Activated B cell treated with CpG ODN at 0.5 μM for 24 hours (primary cell): ENCODE data around the gene CACNA1I. TPM values are rescaled to one million over a fixed set of nuclear protein-coding genes. Genes with fewer than 3 reads are reported as not detected.

ENCODE experiments used
- ATAC-seq: fragments of 200-7000 bp; cut with Tn5 transposase; one replicate; pipeline ENCODE4 v1.10.0; 2021; ENCODE audit warnings: low read depth, mild to moderate bottlenecking, moderate library complexity
- CTCF ChIA-PET: fragments of 350-600 bp; sonication (Branson Sonifier 250); formaldehyde crosslinking; loops from one replicate; lab custom pipeline; 2021; ENCODE audit warnings: antibody characterized with exemption; lab: Charles Lee
- POLR2A ChIA-PET: fragments of 350-600 bp; sonication (Branson Sonifier 250); formaldehyde crosslinking; loops from one replicate; lab custom pipeline; 2021; ENCODE audit warnings: antibody characterized with exemption; lab: Charles Lee
- DNase-seq: peaks from one replicate; pipeline ENCODE4 v3.0.0; 2022
- H3K27ac Mint-ChIP-seq: one replicate; pipeline ENCODE4 v1.8.0; 2020; ENCODE audit warnings: mixed read lengths
- H3K27me3 Mint-ChIP-seq: one replicate; pipeline ENCODE4 v1.8.0; 2021; ENCODE audit warnings: mixed read lengths
- H3K36me3 Mint-ChIP-seq: one replicate; pipeline ENCODE4 v1.8.0; 2021; ENCODE audit warnings: low read depth, mixed read lengths
- H3K4me1 Mint-ChIP-seq: one replicate; pipeline ENCODE4 v1.8.0; 2021; ENCODE audit warnings: mixed read lengths
- H3K4me3 Mint-ChIP-seq: one replicate; pipeline ENCODE4 v1.8.0; 2020; ENCODE audit warnings: mild to moderate bottlenecking, mixed read lengths
- H3K9me3 Mint-ChIP-seq: one replicate; pipeline ENCODE4 v1.8.0; 2020; ENCODE audit warnings: mixed read lengths
- intact Hi-C: fragments of 100-400 bp; cut with micrococcal nuclease; formaldehyde crosslinking; loops from one replicate; pipeline ENCODE4 v1.15.1; 2024
- total RNA-seq: library from RNA; stranded (reverse); gene quantifications from 2 replicates; pipeline ENCODE4 v1.2.3, GENCODE V29; 2022
- TF ChIP-seq, protein P1 (sequence below): fragments of 200-600 bp; IDR thresholded peaks from one replicate; pipeline ENCODE4 v1.8.0; 2022; ENCODE audit warnings: antibody characterized with exemption, mild to moderate bottlenecking

CACNA1I gene
- total RNA-seq, 1 donor from 2014 or later: not detected

DNA sequence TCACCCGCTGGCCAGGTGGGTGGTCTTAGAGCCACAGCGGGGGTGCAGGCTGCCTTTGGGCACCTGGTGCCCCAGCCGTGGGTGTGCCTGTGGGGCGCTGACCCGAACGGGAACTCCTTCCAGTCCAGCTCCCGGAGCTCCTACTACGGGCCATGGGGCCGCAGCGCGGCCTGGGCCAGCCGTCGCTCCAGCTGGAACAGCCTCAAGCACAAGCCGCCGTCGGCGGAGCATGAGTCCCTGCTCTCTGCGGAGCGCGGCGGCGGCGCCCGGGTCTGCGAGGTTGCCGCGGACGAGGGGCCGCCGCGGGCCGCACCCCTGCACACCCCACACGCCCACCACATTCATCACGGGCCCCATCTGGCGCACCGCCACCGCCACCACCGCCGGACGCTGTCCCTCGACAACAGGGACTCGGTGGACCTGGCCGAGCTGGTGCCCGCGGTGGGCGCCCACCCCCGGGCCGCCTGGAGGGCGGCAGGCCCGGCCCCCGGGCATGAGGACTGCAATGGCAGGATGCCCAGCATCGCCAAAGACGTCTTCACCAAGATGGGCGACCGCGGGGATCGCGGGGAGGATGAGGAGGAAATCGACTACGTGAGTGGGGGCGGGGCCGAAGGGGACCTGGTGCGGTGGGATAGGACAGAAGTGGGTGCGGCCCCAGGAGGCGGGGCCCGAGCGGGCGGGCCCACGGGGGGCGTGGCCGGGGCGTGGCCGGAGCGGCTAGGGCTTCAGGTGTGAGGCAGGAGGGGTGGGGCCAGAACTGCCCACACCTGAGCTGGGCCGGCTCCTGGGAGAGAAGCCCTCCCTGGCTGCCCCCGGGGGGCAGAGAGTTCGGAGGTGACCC, 91.5 kb downstream of the CACNA1I start:
- Mint-ChIP-seq H3K4me3 (peak overlapping the region; percentile 75), H3K27ac (no peak overlapping the region), H3K27me3 (peaks cover 57% of the 10 kb centered on the region), H3K4me1 (peaks cover 18% of the 10 kb centered on the region), H3K9me3 (no peaks in the 10 kb centered on the region), H3K36me3 (no peaks in the 10 kb centered on the region)
- CTCF ChIA-PET: no interaction called here
- TF ChIP-seq, protein P1, sequence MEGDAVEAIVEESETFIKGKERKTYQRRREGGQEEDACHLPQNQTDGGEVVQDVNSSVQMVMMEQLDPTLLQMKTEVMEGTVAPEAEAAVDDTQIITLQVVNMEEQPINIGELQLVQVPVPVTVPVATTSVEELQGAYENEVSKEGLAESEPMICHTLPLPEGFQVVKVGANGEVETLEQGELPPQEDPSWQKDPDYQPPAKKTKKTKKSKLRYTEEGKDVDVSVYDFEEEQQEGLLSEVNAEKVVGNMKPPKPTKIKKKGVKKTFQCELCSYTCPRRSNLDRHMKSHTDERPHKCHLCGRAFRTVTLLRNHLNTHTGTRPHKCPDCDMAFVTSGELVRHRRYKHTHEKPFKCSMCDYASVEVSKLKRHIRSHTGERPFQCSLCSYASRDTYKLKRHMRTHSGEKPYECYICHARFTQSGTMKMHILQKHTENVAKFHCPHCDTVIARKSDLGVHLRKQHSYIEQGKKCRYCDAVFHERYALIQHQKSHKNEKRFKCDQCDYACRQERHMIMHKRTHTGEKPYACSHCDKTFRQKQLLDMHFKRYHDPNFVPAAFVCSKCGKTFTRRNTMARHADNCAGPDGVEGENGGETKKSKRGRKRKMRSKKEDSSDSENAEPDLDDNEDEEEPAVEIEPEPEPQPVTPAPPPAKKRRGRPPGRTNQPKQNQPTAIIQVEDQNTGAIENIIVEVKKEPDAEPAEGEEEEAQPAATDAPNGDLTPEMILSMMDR: no peak
- DNase-seq (peak; percentile 41), ATAC-seq (peak; percentile 53)
- intact Hi-C loops: no loop called here
- POLR2A ChIA-PET: no interaction called here

DNA sequence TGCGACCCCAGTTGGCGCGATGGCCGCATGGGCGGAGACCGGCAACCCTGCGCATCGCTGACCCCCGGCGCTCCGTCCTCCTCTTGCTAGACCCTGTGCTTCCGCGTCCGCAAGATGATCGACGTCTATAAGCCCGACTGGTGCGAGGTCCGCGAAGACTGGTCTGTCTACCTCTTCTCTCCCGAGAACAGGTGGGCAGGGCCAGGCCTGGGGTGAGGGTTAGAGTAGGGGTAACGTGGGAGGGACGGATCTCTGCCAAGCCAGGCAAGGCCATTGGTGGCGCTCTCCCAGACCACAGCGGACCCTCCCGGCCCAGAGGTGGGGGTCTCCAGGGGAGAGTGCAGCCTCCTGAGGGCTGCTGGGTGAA, 92.1 kb downstream of the CACNA1I start:
- peak overlapping the region; percentile 52 for H3K4me3 Mint-ChIP-seq
- peaks cover 52% of the 10 kb centered on the region for H3K27me3 Mint-ChIP-seq
- no peaks in the 10 kb centered on the region for H3K36me3 Mint-ChIP-seq
- POLR2A ChIA-PET: no interaction called here
- H3K27ac Mint-ChIP-seq: no peak overlapping the region
- intact Hi-C loops: no loop called here
- DNase-seq (no peak), ATAC-seq (no peak)
- no peaks in the 10 kb centered on the region for H3K9me3 Mint-ChIP-seq
- H3K4me1 Mint-ChIP-seq: peaks cover 18% of the 10 kb centered on the region
- CTCF ChIA-PET: no interaction called here
- TF ChIP-seq, protein P1: no peak

DNA sequence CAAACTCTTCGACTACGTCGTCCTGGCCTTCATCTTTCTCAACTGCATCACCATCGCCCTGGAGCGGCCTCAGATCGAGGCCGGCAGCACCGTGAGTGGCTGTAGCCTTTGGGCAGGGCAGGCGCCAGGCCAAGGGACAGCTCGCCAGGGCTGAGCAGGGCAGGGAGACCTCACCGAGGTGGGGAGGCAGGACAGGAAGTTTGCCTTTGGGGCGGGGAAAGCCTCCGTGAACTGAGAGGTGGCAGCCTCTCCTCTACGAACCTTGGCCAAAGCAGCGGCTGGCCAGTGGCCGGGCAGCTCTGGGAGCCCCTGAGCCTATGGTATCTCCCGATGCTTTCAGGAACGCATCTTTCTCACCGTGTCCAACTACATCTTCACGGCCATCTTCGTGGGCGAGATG, 93.2 kb downstream of the CACNA1I start:
- H3K9me3 Mint-ChIP-seq: no peaks in the 10 kb centered on the region
- POLR2A ChIA-PET: no interaction called here
- H3K4me3 Mint-ChIP-seq: no peak overlapping the region
- ATAC-seq (no peak), DNase-seq (no peak)
- peaks cover 41% of the 10 kb centered on the region for H3K27me3 Mint-ChIP-seq
- CTCF ChIA-PET: no interaction called here
- TF ChIP-seq, protein P1: no peak
- H3K36me3 Mint-ChIP-seq: no peaks in the 10 kb centered on the region
- H3K4me1 Mint-ChIP-seq: peaks cover 18% of the 10 kb centered on the region
- H3K27ac Mint-ChIP-seq: no peak overlapping the region
- intact Hi-C loops: no loop called here

DNA sequence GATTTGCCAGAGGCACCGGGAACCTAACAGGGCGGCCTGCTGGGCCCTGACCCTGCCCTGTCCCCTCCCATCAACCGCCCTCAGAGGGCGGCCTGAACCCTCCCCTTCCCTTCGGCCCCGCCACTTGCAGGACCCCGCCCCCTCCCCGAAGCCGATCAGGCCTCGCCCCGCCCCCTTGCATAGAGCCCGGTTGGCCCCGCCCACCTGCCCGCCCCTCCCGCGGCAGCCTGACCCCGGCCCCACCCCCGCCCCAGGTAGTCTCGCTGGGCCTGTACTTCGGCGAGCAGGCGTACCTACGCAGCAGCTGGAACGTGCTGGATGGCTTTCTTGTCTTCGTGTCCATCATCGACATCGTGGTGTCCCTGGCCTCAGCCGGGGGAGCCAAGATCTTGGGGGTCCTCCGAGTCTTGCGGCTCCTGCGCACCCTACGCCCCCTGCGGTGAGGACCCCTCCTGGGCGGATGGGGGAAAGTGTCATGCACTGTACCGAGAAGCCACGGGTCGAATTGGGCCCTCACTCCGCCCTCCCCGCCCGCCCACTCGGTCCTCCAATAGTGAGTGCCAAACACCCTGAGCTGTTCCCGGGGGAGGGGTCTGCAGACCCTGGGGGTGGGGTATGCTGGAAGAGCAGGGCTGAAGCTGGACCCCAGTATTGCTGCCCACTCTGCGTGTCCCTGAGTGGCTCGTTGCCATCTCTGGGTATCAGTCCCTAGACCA, 94.1 kb downstream of the CACNA1I start:
- DNase-seq: peak; percentile 27
- intact Hi-C loops: no loop called here
- H3K36me3 Mint-ChIP-seq: no peaks in the 10 kb centered on the region
- TF ChIP-seq, protein P1: no peak
- no peak overlapping the region for H3K27ac Mint-ChIP-seq
- H3K27me3 Mint-ChIP-seq: peaks cover 35% of the 10 kb centered on the region
- peaks cover 18% of the 10 kb centered on the region for H3K4me1 Mint-ChIP-seq
- CTCF ChIA-PET: no interaction called here
- POLR2A ChIA-PET: no interaction called here
- no peaks in the 10 kb centered on the region for H3K9me3 Mint-ChIP-seq
- ATAC-seq: peak; percentile 66
- peak overlapping the region; percentile 35 for H3K4me3 Mint-ChIP-seq

DNA sequence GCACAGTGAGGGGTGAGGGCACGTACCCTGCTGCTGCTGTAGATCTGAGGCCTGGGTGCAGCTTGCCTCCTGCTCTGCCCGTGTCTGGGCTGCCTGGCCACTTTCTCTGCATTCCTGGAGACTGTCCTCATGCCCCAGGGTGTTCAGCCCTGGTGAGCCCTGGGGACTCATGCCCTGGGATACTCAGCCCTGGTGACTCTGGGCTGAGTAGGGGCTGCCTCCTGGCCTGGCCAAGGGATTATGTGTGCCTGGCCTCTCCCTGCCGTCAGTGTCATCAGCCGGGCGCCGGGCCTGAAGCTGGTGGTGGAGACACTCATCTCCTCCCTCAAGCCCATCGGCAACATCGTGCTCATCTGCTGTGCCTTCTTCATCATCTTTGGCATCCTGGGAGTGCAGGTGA, 94.7 kb downstream of the CACNA1I start:
- peaks cover 18% of the 10 kb centered on the region for H3K4me1 Mint-ChIP-seq
- CTCF ChIA-PET: no interaction called here
- intact Hi-C loops: no loop called here
- no peak for ATAC-seq
- no peaks in the 10 kb centered on the region for H3K36me3 Mint-ChIP-seq
- DNase-seq: no peak
- no peak overlapping the region for H3K27ac Mint-ChIP-seq
- H3K27me3 Mint-ChIP-seq: peaks cover 30% of the 10 kb centered on the region
- H3K9me3 Mint-ChIP-seq: no peaks in the 10 kb centered on the region
- TF ChIP-seq, protein P1: no peak
- no peak overlapping the region for H3K4me3 Mint-ChIP-seq
- POLR2A ChIA-PET: no interaction called here
